Measurements from ENCODE around the gene JADE2.
A peak's percentile ranks its signal among the peaks of the same experiment; 100 is the strongest.
"Not testable (repeated sequence)": the region's sequence is repeated elsewhere in the genome, so short reads cannot be mapped to it uniquely, and the experiment has no call there.

Gene JADE2

DNA sequence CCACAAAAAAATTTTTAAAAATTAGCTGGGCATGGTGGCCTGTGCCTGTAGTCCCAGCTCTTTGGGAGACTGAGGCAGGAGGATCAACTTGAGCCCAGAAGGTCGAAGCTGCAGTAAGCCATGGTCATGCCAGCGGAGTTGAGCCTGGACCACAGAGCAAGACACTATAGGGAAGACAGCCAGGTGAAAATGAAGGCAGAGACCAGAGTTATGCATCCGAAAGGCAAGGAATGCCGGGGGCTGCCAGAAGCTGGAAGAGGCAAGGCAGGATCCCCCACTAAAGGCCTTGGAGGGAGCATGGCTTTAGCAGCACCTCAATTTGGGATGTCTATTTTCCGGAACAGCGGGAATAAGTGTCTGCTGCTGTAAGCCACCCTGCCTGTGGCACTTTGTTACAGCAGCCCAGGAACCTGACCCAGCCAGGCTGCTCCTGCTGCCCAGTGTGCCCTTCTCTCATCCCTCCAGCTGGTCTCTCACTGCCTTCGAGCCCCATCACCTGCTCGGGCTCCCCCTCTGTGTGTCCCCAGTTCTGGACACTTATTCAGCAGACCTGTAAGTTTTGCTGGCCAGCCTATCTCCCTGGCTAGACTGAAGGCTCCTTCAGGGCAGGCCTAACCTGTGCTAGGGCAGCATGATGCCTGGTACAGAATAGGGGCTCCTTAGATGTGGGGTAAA lies 16.8 kb upstream of the JADE2 start:
- no peak for DNase-seq (ENCODE audit: low spot score)

DNA sequence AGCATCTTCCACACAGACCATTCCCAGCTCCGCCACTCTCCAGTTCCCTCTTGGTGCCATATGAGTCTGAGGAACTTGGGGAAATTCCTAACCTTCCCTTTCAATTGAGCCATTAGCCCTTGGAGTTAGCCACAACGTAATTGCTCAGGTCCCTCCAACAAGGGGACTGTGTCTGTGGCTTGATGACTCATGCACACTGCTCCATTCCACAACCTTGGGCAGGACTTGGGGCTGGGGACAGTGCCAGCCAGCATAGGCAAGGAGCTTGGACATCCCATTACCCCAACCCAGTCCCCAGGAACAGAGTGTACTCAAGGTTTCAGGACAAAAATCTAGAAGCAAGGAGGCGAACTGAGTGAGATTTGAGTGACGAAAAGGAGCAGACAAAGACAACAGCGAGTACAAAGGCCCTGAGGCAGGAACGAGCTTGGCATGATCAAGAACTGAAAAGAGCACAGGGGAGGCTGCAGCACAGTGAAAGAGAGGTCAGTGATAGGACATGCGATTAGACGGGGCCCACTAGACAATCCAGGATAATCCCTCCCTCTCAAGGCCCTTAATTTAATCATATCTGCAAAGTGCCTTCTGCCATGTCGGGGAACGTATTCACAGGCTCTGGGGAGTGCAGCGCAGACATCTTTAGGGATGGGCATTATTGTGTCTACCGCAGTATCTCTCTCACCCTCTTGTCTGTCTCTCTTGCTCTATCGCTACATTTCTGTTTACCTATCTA lies 16.0 kb upstream of the JADE2 start:
- no peak for DNase-seq (ENCODE audit: low spot score)

DNA sequence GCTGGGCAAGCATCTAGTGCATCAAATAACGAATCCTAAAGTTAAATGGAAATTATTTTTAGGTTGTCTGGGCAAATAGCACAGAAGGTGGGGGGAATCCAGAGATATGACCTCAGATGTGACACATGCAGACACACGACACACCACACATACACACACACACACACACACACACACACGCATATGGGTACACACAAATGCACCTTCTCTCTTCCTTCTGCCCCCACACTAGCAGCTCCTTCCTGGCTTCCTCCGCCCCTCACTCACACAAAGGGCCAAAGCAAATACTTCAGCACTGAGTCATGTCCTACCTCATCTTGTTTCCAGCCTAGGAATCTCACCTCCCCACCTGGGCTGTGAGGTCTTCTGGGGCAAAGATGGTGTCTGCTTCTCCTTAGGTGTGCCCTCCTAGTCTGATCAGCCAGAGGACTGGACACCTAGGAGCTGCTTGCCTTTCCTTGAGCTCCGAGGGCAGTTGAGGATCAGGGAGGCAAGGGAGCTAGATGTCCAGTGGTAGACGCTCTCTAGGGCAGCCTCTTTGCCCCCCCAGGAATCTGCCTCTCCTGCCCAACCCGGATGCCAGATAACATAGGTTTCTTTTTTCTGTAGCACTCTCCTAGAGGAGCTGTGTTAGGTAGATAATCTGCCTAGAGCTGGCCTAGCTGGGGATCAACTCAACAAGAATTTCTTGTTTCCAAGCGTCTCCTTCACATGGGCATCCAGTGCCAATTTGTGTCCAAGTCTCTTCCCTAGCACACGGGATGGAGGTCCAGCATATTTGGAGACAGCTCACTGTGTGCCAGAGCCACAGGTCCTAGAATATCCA lies 14.3 kb upstream of the JADE2 start:
- no peak for DNase-seq (ENCODE audit: low spot score)

DNA sequence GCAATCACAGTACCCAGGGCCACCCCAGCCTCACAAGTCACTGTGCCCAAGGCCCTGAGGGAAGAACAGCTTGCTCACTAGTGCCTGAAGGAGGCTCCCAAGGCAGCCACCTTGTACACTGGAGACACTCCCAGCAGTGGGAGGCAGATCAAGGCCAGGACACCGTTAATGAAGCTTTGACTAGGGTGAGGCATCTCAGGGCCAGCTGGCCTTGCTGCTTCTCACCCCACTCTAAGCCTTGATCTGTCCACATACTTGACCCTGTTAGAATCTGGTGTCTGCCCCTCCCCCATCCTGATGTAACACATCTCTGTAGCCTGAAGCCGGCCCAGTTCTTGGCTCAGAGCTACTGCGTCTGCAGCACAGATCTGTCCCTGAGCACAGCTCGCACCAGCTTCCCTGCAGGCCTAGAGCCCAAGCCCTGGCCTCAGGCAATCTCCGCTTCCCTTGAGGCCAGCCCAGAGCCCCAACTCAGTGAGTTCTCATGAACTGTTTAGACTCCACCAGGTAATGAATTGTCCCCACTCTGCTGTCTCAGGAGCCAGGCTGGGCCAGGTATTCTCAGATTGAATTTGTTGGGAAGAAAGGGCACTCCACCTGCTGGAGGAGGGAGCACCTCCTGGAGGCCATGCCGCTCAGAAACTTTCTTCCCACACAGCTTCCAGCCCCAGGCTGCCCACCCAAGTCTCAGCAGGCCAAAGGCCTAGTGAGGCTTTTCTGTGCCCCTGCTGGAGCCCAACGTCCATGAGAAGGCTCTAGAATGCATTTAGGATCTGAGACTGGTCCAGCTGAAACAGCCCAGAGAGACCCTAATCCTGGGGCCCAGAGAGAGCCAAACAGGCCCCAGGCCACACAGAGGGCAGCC lies 13.4 kb upstream of the JADE2 start:
- no peak for DNase-seq (ENCODE audit: low spot score)

DNA sequence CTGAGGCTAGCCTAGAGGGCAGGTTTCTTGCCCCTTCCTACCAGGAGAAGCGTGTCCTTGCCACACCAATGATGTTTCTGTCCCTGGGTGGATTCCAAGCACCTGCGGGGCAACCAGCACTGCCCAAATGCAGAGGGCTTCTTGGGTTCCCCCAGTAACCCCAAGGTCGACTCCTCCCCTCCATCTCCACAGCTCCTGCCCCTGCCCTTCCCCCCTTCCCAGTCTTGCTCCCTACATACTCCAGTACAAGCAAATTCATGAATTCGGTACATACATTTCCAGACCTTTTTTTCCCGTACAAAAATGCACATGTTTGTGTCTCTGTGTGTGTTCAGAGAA lies 12.8 kb upstream of the JADE2 start:
- no peak for DNase-seq (ENCODE audit: low spot score)

DNA sequence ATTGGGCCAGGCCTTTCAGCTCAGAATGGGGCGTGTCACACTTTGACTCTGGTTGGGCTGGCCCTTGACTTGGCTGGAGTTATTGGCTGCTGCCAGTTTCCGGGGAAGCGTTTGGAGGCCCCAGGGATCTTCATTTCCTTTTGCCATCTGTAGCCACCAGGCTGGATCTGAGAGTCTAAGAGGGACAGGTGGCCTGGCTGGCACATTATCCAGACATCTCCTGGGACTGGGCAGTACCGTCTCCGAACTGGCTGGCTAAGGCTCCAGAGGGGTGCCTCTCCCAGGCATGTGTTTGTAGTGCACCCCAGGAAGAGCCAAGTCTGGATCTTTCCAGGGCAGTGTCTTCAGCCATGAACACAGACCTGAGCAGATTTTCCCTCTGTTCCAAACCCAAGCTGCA lies 9.7 kb upstream of the JADE2 start:
- no peak for DNase-seq (ENCODE audit: low spot score)

DNA sequence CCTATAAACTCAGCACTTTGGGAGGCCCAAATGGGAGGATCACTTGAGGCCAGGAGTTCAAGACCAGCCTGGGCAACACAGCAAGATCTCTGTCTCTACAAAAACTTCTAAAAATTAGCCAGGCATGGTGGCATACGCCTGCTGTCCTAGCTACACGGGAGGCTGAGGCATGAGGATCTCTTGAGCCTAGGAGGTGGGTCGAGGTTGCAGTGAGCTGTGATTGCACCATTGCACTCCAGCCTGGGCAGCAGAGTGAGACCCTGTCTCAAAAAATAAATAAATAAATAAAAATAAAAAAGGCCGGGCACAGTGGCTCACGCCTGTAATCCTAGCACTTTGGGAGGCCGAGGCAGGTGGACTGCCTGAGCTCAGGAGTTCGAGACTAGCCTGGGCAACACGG lies 8.5 kb upstream of the JADE2 start:
- DNase-seq (ENCODE audit: low spot score), result not testable (repeated sequence)

DNA sequence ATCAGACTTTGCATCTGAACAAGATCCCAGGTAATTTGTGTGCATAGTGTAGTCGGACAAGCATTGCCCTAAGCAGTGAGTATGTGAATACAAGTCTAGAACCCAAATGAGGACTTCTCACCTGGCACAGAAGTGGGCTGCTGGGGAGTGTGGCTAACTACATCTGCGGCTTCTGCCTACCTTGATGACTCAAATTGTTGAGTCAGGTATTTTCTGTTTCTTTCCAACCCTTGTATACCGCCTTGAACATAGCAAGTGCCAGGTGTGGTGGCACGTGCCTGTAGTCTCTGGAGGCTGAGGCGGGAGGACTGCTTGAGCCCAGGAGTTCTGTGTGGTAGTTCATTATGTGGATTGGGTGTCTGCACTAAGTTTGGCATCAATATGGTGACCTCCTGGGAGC lies 7.9 kb upstream of the JADE2 start:
- no peak for DNase-seq (ENCODE audit: low spot score)

DNA sequence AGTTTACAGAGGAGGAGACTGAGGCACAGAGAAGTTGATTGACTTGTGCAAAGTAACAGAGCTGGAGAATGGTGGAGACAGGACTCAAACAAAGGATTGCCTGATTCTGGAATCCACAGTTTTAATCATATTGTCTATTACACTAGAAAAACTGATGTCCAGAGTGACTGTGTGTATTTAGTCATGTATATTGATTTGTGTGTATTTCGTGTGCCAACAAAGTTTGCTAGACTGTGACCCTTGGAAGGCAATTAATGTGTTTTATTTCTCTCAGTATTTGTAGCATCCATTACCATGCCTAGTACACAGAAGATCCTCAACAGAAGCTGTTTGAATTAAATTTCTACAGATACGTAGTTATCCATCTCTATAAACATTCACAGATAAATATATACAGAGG lies 5.5 kb upstream of the JADE2 start:
- no peak for DNase-seq (ENCODE audit: low spot score)

DNA sequence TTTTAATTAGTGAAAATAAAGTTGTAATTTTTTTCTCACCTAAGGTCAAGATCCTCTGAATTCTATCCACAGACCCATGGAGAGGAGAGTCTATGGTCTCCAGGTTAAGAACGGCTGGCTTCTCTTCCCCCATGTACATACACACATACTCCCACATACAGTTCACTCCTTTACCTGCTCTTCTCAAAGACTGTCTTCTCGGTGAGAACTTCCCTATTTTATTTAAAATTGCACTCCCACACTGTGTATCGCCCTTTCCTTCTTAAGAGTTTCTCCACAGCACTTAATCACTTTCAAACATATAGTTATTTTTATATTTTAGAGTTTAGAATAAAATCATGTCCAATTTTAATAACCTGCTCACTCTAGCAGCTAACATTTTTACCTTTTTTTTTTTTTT lies 3.6 kb upstream of the JADE2 start:
- DNase-seq (ENCODE audit: low spot score), result no peak

DNA sequence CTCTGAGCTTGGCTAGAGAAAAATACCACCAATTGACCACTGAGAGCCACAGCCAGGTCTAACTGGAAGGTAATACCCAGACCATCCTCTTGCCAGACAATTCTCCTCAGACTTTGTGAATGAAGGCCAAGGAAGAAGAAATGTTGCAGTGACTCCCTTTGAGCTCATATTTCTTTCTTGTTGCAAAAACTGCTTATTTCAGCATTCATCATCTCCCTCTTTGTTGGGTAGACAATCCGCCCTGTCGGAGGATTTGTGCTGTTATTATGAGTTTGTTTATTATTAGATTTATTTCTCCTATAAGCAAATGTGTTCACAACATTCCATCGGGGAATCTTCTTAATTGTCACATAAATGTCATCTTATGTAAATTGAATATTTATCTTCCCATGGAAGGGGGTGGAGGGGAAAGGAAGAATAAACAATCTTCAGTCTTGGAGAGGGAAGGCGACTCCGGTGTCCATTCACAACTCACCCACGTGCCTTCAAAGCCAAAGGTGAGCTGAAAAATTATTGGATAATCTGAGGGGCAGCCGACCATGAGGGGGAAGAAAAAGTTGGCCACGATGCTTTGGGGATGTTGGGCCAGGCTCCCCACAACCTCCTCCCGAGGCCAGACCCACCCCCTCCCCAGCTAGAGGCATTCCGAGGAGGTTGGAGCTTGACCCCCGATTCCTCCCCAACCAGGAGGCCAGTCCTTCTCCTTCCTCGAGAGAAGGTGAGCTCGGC lies 1.8 kb upstream of the JADE2 start:
- no peak for DNase-seq (ENCODE audit: low spot score)

DNA sequence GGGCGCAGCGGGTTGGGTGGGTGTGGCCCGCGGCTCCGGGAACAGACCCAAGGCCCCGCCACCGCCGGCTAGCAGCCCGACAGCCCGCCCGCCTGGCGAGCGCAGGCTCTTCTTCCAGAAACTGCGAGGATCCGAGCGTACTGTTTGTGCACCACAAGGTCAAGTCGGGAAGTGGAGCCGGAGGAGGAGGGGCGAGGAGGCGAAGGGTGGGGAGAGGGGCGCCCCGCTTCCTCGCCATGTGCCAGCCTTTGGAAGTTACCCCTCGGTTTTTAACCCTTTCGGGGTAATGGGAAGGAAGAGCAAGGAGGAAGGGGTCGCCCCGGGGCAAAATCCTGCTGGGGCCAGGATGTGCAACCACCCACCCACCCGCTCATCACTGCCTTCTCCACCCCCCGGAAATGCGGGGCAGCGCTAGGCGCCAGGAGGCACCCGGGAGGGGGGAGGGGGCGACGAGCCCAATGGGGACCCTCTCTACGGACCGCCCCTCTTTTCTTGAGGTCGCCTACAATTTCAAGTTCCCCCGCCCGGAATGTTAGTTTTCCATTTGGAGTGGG lies 1.1 kb upstream of the JADE2 start:
- DNase-seq (ENCODE audit: low spot score), result peak; percentile 71

DNA sequence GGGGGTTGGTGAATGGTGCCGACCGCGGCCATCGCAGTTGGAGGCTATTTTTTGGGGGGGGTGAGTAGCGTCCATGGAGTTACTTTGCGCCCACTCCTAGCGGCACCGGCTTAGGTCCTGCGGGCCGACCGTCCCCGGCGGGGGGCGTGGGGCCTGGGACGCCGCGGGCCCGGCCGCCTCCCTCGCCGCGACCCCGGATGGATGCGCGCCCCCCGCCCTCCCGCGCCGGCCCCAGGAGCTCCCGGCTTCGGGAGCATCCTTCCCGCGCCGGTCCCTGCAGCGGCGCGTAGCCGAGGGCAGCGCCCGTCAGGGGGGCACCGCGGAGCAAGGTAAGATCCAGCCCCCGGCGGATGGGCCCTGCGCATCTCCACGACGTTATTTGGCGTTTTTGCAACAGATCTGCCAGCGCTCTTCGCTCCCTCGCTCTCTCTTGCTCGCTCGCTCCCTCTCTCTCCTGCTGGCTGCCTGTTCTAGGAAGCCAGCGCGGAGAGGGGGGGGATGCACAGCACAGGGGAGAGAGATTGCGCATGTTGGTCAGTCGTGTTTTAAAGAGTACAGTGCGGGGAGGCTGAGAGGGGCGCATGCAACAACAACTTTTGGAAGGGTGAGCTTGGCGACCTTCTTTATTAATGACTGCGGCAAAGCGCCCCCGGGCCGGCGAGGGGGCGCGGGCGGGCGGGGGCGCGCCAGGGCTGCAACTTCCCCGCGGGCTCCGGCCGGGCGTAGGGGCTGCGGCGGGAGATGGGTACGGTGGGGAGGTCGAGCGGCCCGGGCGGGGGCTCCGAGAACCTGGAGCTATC lies 413 bp downstream of the JADE2 start:
- DNase-seq (ENCODE audit: low spot score), result peak; percentile 72

DNA sequence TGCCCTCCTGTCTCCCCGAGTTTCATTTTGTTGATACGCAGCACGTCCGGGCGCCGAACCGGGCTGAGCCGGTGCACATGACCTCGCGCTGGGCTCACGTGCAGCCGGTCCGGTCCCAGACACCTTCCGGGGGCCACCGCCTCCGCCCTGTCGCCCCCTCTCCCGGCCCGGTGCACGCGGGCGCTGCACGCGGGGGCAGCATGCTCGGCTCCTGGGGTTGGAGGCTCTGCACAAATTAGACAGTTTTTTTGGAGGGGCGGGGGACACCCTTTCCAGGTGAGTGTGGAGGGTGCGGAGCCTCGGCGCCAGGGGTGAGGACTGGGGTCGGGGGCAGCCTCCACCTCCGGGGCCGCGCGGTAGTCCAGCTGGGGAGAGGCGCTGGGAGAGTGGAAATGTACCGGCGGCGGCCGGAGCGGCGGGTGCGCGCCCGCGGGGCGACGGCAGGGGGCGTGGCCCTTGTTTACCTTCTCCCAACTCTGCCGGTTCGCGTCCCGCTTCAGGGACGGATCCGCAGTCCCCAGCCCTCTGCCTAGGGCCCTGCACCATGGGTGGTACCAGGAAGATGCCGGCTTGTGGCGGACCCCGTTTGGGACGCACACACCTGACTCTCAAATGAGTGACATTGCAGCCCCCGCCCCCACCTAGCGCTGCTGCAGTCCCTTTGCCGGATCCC lies 1.1 kb downstream of the JADE2 start:
- DNase-seq (ENCODE audit: low spot score), result peak; percentile 66

DNA sequence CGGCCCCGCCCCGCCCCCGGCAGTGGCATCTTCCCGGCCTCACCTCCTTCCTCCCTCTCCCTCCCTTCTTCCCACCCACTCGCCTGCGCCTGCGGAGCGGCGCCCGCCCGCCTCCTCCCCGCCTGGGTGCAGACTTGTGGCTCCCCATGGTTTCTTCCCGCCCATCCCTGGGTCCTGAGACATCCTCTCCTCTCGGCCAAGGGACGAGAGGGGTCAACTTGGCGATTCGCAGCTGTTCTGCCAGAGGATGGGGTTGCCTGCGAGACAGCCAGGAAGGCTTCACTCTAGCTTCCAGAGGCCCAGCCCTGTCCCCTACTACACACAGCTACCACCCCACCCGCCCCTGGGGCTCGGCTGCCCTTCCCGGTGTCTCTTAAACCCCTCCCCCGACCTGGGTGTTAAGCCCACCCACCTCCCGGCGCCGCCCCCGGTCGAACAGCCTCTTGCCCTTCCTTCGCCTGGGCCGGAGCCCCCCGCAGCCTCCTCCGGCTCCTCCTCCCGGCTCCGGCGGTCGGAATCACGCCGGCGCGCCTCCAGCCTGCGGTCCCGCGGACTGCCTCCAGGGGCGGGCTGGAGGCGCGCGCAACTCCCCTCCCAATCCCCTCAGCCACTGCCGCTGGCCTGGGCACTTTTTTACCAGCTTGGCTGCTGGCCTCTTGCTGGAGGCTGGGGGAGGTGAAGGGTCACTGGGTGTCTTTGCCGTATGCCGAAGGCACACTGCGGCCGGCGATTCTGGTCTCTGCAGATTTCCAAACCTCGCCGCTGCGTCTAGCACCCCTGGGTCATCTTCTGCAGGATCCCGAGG lies 1.9 kb downstream of the JADE2 start:
- DNase-seq (ENCODE audit: low spot score), result peak; percentile 88

DNA sequence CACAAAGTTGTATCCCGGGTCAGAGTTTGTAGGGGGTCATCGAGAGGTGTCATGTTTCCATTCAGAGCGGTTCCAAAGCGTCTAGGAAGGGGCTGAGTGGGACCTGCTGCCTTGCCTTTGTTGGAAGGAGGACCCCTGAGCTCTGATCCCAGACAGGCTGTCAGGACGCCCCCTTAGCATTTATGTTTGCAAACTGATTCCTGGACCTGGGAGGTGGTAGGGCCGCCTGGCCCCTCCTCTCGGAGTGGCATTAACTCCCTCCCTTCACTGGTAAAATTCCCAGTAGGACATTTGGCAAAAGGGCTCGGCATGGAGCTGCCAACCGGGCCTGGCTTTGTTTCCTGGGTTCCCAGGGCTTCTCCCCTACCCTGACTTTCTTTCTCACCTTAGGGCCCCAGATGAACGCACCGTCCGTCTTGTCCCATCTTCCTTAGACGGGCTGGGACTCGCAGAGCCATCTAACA lies 2.5 kb downstream of the JADE2 start:
- DNase-seq (ENCODE audit: low spot score), result no peak

DNA sequence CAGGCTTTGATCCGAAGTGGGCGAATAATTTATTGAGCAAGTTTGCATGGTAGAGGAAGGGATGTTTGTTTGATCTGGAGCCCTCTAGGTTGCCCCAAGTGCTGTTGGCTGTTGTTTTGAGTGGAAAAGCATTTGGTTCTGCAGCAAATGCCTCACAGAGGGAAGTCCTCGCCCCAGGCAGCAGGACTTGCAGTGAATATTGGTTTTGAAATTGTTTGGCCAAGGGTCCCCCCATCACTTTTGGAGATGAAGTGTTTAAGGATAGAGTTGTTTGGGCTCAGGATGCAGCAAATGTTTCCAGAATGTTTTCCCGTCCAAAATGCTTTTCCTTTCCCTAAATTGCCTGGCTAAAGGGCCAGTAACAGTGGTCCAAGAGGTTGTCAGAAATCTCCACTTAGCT lies 3.1 kb downstream of the JADE2 start:
- DNase-seq (ENCODE audit: low spot score), result no peak

DNA sequence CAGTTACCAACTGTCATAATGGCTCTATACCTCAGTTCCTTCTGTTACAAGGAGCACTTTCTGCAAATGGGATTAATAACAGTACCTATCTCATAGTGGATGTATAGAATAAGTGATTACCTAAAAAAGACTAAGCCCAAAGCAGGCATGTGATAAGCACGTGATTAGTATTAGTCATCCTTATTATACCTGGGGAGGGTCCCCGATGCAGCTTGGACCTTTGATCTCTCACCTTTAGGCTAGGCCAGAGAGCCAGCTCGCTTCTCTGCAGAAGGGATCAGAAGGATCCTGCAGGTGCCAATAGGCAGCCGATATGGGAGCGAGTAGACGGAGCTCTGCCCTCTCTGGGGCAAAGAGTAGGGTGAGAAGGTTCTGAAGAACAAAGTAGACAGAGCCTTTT lies 4.0 kb downstream of the JADE2 start:
- no peak for DNase-seq (ENCODE audit: low spot score)
